Activated CD4-positive, CD25-positive, alpha-beta regulatory T cell (primary cell): ENCODE results near the gene POLR2C.
A peak's percentile ranks its signal among the peaks of the same experiment; 100 is the strongest.

Experiments used
- DNase-seq, 4 experiments: peaks; one replicate each; lab custom pipeline; 2025; lab: John Stamatoyannopoulos, UW

Gene POLR2C

DNA sequence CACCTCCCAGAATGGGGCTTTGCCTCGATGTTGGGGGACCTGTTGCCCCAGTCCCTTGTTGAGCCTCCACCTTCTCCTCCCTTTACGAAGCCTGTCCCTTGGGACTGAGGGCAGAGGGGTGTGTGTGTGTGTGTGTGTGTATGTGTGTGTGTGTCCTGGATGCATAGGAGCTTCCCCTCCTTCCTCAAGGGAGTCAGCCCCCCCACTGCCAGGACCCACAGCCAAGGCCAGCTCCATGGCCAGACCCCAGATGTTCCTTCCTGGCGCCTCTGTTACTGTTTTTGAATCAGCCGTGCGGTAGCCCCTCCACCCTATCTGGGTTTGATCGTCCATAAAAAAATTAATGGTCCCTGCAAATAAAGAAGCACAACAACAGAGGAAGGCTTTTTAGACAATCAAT lies 41.5 kb downstream of the POLR2C start:
- DNase-seq = no peak

DNA sequence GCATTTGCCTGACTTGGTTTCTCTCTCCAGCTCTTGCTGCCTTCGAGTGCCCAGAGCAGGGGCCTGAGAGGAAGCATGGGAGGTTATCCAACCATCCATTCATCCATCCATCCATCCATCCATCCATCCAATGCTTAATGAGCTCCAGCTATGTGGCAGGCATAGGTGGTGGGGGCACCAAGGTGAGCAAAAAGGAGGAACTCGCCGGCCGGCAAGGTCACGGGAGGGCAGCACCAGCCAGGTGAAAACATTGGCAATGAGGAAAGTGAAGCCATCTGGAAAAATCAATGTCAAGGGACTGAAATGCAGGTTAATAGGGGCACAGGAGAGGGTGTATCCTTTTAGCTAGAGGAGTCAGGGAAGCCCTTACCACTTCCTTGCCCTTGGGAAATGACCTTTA lies 42.0 kb downstream of the POLR2C start:
- no peak for DNase-seq

DNA sequence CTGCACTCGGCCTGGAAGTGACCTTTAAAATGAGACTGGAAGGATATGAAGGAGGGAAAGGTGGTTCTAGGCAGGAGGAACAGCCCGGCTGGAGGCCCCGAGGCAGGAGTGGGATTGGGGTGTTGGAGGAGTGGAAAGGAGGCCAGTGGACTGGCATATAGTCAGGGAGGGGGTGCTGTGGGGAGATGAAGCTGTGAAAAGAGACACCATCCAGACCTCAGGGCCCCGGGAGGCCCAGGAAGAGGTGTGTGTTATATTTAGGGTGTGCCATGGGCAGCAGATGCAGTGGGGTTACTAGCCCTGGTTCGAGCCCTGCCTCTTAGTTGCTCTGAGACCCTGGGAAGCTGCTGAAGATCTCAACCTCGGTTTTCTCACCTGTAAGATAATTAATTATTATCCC lies 42.7 kb downstream of the POLR2C start:
- DNase-seq = no peak

DNA sequence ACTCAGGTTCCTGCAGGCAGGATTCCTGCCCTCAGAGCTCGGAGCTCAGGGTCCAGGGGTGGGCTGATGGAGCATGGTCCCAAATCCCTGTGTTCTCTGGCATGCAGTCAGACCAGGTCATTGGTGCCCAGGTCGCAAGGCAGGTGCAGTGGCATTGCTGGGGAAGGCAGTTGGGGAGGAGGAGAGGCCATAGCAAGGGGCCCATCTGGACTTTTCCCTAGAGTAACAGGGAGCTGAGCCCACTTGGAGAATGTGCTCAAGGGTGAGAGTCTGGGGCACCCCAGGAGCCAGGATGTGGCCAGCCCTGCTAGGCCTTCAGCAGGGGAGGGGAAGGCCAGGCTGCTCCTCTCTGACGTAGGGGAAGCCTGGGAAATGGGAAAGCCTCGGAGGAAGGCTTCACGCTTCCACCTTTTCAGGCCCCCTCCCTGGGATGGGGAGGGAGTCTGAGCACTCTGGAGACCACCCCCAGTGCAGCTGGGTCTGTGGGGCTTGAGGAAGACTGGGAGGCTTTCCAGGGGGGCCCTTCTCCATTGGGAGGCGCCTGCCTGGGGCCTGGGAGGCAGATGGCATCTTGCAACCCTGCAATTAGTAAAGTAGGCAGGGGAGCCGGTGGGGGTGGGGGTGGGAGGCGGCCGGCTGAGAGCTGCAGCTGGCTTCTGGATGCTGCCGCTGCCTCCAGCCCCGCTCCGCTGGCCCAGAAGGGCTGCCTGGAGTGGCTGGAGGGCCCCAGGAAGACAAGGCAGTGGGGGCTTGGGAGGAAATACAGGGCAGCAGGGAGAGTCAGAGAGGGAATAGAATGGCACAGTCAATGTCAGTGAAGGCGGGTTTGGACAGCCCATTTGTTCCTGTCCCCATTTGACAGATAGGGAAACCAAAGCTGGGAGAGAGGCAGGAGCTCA lies 44.9 kb downstream of the POLR2C start:
- no peak for DNase-seq

DNA sequence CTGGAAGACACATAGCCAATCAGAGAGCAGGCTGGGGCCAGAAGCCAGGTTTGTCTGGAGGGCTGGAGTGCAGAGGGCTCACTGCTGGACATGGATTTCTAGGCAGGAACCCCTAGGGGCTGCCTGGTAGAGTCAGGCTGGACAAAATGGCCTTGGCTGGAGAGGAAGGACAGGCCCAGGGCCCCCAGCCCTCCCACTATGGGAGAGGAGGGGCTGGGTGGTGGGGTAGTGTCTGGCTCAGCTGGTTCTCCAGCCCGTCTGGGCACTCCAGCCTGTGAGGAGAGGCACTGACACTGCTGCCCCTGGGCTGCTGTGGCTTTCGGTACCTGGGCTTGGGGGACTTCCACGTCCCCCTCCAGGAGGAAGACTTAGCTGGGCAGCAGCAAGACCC lies 45.6 kb downstream of the POLR2C start:
- no peak for DNase-seq

DNA sequence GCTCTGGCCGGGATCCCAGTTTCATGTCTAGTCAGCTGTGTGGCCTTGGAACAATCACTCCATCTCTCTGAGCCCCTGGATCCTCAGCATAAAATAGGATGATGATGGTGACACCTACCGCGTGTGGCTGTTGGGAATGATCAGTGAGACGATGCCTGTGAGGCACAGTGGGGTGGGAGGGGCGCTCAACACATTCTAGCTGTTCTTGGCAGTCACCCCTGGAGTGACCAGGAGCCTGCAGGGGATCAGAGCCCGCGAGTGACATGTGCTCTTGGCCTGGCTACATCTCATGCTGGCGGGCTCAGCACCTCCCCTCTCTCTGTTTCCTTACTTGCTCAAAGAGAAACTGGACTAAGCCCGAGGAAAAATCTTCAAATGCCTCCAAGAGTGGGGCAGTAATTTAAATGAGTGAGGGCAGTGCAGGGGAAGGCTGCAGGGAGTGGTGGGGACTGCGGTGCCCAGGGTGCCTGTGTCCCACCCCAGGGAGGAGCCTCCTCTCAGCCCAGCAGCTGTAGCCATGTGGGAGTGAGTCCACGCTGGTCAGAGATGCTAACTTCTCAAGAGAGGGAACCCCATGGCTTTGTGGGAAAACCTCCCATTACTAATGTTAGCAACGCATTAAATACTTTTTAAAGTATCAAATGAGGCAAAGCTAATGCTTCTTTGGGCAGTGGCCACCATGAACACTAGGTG lies 46.9 kb downstream of the POLR2C start:
- DNase-seq = no peak

DNA sequence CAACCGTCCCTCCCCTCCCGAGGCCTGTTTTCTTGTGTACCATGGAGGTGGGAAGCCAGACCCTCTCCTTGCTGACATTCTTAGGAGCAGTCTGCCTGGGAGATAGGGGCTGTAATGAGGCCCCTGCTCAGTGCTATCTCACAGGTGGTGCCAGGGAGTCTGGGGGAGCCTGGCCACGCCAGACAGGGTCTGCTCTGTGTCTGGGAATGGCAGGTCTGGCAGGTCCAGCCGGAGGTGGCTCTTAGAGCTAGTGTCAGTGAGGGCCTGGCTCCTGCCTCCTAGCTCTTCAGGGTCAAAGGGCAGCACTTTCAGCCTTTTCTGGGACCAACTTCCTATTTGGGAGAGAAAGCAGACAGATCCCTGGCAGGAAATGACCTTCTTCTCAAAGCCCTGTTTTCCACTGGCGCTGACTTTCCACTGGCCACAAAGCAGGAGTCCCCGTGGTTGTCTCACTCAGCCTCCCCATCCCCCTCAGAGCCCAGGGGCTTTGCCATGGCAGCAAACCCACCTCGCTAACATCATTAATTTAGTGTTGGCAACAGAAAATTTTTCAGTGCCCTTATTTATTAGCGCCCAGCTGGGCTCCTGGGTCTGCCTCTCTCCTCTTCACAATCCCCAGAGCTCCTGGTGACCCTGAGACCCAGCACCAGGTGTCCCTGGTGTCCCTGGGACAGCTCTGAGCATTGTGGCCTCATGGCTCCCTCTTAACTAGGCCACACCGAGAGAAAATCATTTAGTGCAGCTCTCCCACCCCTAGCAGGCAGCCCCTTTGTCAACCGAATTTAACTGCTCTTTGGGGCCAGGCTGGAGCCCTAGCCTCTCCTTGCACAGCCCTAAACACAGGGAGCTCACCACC lies 47.8 kb downstream of the POLR2C start:
- DNase-seq = no peak

DNA sequence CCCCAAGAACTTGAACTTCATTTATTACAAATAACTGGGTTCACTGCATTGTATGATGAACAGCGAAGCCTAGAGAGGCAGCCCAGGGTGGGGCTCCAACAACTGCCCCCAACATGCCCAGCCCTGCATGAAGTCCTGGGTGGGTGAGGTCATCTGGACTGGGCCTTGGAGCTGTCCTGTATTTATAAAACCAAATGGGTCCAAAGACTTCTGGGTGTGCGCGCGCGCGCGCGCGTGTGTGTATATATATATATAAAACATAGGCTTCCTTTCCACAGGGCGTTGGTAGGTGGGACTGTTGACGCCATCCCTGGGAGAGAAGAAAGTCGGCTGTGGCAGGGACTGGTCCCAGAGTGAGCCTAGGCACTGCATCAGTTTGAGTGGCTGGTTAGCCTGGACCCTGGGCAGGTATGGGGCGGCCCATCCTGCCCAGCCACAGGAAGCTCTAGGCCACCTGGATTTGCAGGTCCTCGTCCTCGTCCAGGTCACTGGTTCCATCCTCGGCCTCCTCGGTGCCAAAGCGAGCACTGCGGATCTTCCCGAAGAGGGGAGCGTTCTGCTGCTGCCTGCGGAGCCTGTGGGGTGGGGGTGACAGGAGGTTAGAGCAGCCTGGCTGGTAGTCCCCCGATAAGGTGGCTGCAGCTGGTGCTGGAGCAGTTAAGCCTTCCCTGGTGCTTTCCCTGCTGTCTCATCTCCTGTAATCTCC lies 50.0 kb downstream of the POLR2C start:
- no peak for DNase-seq

DNA sequence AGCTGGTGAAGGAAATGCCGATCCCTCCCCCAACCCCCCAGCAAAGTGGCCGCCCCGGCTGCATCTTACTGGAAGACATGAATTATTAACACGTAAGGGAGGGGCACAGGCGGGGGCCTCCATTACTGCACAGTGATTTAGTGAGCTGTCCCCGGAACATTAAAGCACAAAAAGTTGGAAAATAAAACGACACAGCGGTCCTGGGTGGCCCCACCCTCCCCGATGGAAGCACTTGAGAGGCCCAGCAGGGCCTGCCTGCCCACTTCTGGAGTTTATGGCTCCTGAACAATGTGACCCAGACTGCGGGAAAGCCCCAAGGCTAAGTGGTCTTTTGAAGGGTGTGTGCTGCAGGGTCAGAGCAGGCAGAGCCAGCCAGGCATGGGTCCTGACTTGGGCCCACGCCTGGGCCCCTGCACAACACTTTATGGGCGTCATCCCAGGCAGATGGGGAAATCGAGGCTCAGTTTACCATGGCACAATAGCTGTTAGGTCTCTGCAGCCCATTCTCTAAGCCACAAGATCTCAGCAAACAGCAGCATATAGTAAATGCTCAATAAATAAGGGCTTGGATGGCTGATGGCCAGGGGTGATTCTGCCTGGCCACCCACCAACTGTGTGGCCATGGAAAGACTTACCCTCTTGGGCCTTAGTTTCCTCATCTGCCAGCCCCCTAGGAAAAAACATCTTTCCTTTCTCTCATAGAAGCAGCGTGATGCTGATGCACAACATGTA lies 51.1 kb downstream of the POLR2C start:
- no peak for DNase-seq

DNA sequence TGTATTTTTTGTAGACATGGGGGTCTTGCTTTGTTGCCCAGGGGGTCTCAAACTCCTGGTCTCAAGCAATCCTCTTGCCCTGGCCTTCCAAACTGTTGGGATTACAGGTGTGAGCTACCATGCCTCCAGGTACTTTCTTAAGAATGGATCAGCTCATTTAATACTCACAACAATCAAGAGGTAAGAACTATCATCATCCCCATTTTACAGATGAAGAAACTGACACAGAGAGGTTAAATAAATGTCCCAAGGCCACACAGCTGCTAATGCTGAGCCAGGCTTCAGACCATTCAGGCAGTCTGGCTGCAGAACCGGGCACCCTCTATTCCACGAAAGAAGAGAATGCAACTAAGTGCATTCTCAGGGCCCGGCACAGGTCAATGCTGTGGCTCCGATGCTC lies 51.9 kb downstream of the POLR2C start:
- DNase-seq = no peak

DNA sequence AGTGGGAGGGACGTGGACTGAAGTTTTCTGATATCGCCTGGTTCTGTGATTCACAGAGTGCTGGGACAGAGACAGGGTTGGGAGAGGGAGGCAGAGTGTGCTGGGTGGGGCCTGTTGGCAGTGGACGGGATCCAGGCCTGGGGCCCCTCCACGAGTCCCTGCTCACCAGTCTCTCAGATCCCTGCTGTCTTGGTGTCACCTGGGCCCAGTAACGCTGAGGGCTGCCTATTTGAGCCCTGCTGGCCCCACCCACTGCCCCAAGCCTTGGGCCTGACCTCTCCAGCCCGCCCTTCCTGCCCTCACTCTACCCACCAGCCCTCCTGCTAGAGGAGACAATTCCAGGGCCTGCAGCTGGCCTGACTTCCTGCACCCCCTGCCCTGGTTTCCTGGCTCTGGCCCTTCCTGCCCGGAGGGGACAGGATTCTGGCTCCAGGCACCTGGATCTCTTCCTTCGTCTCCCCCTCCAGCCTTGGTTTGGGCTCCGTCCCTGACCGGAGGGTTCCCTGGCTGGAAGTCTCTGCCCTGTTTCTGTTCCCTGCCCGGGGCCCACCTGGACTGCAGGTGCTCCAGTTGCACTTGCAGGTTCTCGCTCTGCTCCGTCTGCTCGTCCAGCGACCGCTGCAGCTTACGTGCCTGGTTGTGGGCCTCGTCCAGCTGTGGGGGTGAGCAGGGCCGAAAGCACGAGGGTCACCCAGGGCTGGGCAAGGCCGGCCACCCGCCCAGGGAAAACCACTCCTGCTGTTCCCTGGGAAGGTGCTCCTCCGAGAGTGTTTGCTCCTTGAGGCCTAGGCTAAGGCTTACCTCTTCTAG lies 52.5 kb downstream of the POLR2C start:
- DNase-seq = no peak

DNA sequence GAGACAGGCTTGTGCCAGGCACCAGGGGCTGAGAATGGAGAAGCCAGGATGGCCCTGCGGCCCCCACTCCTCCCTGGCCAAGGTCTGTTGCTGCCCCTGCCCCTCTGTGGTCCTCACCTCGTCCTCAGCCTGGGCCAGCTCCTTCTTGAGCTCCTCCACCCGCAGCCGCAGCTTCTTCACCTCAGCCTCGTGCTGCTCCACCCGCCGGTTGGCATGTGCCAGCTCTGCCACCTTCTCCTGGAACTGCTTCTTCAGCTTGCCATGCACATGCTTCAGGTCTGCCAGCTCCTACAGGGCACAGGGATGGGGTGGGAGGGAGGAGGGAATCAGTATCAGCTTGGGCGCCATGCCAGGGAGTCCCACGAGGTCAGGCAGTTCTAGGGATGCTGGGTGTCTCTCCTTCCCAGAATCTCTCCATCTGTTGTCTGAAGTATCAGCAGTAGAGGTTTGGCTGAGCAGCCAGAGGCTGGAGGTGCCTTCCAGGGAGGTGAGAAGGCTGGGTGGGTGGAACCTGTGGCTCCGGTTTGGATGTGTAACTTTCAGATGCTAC lies 53.8 kb downstream of the POLR2C start:
- DNase-seq = no peak

DNA sequence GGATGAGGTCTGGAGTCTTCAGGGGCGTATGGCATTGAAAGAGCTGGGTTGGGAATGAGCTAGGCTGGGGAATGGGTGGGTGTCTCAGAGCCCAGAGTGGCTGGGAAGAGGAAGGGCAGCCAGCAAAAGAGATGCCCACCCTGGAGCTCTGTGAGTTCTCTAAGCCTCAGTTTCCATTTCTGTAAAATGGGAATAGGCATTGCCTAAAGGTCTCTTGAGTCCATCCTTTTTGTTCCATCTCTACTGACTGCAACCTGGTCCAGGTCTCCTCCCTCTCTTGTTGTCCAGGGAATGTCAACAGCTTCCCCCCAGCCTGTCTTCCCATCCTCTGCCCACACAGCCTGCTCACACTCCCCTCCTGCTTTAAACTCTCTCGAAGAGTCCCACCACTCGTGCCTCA lies 54.3 kb downstream of the POLR2C start:
- DNase-seq = no peak

DNA sequence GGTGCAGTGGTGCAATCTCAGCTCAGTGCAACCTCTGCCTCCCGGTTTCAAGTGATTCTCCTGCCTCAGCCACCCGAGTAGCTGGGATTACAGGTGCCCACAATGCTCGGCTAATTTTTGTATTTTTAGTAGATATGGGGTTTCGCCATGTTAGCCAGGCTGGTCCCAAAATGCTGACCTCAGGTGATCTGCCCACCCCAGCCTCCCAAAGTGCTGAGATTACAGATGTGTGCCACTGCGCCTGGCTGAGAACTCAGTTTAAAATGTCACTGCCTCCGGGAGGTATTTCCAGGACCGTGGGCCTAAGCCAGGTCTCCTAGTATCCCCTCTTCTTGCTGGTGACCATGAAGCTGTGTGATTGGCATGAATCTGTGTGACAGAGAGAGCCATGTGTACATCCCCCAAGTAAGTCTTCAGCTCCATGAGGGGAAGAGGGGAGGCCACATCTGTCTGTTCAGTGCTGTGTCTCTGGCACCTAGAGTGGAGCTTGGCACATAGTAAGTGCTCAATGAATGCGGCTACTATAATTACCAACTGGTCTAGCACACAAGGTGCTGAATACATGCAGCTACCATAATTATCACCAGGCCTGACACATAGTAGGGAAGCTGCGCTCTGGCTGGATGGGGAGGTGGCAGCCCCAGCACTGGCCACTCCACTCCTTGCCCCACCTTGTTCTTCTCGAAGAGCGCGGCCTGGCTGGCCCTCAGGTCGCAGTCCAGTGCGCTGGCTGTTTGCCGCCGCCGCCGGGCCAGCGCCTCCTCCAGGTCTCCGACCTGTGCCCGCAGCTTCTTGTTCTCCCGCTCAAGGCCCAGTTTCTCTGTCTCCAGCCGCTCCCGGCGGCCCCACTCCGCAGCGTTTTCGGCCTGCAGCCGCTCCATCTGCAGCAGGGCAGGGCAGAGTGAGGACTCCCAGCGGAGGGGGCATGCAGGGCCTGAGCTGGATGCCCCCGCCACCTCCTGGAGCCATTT lies 55.2 kb downstream of the POLR2C start:
- no peak for DNase-seq

DNA sequence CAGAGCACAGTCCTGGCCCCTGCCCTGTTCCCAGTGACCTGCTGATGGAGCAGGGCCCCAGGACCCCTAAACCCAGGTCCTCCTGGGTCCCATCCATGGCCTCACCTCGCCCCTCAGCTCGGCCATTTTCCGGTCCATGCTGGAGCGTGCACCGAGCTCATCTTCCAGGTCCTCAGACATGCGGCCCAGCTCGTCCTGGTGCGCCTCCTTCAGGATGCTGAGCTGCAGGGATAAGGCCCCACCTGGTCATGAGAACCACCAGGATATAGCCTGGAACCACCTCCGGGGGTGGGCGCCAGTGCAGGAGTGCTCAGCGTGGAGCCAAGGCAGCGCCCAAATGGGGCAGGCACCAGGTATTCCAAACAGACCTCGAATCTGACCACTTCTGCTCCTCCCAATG lies 56.0 kb downstream of the POLR2C start:
- no peak for DNase-seq

DNA sequence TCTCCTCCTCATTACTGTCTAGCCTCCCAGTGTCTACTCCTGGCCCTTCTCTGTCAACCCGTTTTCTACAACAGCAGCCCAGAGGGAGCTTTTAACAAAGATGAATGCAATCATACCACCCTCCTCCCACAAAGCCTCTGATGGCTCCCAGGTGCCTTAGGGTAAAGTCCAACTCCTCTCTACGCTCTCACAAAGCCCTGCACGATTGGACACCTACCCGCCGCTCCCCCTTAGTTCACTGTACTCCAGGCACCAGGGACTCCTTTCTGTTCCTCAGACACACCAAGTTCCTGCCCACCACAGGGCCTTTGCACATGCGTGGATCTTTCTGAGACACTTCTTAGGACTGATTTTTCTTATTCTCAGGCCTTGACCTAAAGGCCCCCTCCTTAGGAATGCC lies 56.4 kb downstream of the POLR2C start:
- DNase-seq = no peak

DNA sequence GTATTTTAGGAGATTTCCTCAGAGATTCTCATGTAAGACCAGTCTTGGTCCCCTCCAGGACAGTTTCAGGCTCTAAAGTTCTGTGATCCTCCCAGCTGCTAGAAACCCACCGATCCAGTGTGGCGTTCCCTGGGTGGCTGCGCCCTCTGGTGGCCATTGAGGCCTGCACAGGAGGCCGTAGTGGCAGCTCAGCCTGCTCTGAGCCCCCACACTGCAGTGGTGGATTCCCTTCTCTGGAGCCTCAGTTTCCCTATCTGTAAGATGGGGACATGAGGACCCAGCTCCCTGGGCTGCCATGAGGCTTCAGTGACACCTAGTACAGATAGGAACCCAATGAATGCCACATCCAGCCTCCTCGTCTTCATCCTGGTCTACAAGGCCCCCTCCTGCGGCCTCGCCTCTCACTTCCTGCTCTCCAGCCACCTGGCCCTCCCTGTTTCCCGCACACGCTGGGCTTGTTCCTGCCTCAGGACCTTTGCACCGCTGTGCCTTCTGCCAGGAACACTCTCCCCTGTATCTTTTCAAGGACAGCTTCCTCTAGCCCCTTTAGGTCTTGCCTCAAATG lies 57.4 kb downstream of the POLR2C start:
- peak; percentile 58 to 79 (median 64) for DNase-seq
